GM19023 (cell line): ENCODE measurements around the gene ANKRD13D.
A peak's percentile ranks its signal among the peaks of the same experiment; 100 is the strongest.

ENCODE experiments used
- ATAC-seq: cut with Tn5 transposase; IDR thresholded peaks from one replicate; pipeline ENCODE4 v1.9.1; 2021; ENCODE audit warnings: mild to moderate bottlenecking, moderate library complexity; ENCODE audit not compliant: unreplicated experiment

Gene ANKRD13D

DNA sequence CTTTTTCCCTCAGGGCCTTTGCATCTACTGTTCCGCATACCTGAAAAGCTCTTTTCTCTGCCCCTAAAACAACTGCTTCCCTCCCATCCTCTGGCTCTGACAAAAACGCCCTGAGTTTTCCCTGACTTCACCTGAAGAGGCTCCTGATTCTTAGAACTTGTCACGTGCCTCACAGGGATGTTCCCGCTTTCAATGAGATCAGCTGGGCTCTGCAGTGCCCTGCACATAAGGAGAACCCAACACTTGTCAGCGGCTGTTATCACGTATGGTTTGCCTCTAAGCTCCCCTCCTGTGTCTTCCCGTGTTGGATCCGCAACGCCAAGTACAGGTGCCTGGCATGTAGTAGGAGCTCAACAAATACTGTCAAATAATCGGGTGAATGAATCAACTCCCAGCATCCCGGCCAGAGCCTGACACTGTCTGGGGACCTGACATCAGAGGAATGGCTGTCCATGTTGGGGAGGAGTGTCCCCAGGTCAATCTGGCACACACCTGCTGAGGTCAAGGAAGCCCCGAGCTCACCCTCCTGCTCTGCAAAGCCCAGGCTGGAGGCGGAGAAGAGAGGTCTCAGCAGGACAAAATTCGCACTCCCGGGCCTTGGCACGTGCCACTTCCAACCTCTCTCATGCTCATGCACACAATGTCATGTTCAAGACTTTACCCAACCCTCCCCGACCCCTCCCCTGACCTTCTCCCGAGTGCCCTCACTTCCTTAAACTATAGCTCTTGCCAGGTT is 27.0 kb upstream of the ANKRD13D start:
- no peak for ATAC-seq

DNA sequence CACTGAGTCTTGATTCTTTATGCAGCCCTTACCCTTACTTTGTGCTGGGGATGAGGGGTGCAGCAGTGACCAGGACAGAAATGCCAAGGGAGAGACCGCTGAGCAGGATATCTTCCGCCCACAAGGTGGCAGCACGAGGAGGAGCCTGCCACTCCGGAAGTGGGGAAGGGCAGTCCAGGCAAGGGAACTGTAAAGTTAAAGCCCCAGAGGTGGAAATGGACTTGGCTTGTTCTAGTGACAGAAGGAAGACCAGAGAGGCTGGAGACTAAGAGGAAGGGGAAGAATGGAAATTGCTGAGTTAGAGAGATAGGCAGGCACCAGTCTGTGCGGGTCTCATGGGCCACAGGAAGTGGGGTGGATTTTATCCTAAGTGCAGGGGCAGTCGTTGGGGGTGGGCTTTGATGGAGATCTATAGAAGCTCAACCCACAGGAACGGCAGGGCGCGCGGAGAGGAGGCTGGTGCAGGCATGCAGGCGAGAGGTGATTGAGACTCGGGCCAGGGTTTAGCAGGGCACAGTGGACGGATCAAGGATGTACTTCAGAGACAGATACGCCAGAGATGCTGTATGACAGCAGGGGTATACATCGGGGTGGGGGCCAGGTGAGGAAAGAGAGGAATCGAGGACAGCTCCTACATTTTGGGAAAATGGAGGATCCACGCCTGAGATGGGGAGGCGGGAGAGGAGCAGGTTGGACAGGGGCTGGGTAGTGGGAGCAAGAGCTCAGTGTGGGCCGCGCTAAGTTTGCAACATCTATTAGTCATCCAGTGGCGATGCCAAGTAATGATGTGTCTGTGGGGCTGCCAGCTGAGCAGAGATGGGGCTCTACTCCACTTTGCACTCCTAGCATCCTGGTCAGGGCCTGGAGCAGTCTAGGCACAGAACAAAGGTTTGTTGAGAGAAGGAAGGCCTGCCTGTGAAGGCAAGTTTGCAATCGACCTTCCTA is 26.1 kb upstream of the ANKRD13D start:
- no peak for ATAC-seq

DNA sequence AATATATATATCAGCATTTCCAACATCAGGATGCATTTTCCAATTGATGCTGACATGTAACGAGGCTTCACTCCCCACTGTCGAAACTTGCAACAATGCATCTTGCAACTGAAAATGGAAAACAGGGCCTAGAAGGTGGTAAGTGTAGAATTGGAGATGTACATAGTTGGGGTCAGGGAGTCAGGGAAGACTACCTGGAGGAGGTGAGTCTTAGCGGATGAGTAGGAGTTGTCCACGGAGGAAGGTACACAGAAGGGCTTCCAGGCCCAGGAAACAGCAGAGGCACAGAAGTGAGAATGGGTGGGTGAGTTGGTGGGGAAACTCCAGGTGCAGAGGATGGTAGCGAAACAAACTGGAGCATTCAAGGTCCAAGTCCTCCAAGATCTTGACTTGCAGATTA is 24.8 kb upstream of the ANKRD13D start:
- ATAC-seq, result no peak

DNA sequence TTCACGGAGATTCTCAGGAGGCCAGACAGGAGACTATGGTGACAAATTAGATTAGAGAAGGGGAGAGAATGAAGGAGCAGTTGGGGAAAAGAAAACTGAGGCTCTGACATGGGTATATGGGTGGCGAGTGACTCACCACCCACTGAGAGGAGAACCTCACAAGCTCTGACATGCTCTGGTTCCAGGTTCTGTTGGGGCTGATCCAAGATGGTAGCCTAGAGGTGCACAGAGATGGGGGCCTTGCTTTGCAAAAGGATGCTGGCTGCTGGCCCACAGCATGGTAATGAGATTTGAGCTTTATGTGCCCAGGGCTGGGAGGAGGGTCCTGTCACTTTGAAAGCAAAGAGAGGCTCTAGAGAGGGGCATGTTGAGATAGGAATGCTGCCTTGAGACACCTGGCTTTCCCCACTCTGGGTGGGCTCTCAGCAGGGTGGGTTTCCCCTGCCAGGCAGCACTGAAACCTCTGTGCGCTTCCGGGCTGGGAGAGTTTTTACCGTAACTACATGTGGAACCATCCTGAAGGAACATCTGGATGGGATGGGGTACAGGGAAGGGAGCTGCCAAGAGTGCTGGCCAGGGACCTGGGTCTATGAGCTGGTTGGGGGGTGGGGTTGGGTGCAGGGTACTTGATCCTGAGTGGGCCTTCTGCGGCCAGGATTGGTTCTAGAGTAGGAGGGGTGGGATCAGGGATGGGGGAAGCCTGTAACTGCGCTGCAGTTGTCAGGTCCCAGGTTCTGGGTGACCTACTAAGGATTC is 24.0 kb upstream of the ANKRD13D start:
- no peak for ATAC-seq

DNA sequence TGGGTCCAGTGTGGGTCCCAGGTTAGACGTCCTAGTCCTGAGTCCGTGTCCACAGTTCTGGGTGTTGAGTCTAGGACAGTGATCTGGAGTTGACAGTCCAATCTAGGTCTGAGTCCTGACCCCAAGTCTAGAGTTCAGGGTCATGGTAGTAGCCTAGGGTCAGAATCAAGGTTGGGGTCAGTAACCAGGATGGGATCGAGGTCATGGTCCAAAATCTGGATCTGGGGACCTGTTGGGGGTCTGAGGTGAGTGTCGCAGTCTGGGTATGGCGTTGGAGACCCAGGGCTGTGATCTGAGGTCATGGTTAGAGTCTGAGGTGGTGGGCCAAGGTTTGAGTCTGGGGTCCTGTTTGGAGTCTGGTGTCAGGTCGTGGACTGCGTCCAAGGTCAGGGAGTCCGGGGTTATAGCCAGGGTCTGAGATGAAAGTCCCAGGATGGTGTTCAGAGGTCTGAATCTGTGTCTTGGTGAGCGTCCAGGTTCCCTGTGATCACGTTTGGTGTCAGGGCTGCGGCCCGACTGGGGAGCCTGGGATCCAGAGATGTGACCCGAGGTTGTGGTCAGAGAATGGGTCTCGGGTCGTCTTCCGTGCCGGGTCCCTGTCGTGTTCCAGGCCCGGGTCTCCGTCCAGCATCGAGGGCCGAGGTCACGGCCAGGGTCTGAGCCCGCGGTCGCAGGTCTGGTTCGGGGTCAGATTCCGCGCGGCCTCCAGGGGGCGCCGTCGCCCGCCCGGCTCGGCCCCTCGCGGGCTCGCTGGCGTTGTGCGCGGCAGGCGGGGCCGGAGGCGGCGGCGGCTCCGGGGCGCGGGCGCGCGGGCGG is 23.3 kb upstream of the ANKRD13D start:
- no peak for ATAC-seq

DNA sequence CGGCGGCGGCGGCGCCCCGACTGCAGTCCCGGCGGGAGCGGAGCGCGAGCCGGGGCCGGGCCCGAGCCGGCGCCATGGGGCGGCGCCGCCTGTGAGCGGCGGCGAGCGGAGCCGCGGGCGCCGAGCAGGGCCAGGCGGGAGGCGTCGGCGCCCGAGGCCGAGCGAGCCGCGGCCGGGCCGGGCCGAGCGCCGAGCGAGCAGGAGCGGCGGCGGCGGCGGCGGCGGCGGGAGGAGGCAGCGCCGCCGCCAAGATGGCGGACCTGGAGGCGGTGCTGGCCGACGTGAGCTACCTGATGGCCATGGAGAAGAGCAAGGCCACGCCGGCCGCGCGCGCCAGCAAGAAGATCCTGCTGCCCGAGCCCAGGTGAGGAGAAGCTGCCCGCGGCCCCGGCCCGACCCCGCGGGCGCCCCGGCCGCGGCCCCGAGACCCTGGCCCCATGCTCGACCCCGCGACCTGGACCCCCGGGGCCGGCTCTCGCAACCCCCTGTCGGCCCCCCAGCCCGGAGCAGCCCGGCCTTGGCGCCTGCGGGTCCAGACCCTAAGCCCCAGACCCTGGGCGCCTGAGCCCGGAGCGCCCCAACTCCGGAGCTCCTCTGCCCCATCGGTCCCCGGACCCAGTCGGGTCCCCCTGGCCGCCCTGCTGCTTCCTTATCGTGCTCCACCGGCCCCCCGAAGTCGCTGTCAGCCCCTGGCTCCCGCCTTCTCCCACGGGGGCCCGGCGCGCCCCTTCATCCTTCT is 22.5 kb upstream of the ANKRD13D start, which contains the start of gene GRK2:
Gene GRK2, plus strand, starts transcription at position 25 of the 739 bp plus-strand sequence. Its CDS starts 227 bp downstream, at position 252.
- ATAC-seq, result no peak

DNA sequence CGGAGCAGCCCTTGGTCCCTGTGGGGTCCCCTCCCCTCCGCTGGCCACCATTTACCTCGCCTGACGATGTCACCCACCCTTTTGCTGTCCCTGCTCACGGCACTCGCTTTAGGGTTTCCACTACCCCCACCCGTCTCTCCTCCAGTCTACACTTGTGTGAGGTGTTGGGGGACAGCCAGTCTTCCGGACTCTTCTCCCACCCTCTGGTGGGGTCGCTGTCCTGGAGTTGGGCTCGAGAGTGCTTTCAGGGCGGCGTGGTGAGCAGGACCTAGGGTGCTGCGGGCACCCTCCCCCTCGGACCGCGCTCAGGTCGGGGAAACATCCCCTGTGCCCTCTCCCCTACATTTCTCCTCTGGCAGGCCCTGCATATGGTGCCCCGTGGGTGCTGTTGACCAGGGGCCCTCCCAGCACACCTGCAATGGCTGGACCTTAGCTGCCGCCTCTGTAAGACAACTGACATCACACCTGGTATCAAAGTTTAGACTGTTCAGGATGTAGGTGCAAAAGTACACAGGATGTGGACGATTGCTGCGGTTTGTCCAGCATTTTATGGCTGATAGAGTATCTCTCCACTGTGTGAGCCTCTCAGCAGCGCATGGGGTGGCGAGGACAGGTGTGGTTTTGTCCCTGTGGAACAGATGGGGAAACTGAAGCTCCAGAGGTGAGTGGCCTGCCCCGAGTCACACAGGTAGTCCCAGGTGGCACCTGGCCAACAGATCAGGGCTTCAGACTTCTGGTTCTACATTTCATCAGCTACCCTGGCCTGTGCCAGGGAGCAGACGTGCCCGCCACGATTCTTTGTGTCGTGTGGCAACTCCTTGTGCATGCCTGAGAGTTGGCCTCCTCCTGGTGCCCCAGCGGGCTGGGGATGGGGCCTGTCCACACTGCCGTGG is 21.7 kb upstream of the ANKRD13D start:
- ATAC-seq, result no peak

DNA sequence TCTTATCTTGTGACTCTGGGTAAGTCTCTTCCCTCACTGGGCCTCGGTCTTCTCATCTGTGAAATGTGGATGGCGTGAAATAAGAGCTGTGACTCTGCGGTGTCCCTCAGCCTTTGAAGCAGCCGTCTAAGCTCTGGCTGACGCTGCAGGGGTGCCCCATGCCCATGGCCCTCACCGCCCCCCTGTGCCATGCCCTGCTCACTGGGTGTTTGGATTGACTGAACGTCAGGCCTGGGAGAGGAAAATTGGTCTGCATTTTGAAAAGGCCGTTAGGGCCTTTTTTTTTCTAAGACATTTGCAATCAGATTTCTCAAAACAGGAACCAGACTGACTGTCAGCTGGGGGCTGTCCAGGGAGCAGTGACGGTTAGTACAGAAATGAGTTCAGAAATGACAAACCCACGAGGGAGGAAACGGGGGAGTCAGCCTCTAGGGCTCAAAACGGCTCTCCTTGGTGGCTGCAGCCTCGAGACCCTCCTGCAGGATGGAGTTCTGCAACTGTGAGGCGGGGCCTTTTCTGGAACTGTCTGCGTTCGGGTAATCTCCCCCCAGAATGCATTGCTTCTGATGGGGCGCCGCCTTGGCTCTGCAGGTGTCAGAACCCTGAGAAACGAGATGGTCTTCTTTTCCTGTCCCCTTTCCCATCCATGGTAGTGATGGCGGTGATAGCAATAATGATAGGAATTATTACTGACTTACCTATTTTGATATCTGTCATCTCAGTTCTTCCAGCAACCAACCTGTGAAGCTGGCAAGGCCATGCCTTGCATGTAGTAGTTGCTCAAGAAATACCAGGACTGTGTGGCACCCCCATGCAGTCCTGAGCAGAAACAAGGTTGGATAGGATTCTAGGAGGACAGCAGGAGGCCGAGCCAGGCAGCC is 20.8 kb upstream of the ANKRD13D start:
- peak; percentile 43 for ATAC-seq

DNA sequence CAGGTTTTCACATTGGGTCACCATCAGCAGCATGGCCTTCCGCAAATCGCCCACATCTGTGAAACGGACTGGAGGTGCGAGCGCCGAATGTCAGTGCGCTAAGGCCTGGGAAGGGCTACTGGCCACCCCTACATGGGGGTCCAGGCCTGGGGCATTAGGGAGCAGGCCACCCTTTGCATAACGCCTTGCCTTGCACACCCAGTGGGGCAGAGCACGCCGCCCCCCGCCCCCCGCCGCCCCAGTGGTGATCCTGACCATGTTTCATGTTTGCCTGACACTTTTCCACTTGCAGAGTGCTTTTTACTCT is 20.2 kb upstream of the ANKRD13D start:
- ATAC-seq, result no peak

DNA sequence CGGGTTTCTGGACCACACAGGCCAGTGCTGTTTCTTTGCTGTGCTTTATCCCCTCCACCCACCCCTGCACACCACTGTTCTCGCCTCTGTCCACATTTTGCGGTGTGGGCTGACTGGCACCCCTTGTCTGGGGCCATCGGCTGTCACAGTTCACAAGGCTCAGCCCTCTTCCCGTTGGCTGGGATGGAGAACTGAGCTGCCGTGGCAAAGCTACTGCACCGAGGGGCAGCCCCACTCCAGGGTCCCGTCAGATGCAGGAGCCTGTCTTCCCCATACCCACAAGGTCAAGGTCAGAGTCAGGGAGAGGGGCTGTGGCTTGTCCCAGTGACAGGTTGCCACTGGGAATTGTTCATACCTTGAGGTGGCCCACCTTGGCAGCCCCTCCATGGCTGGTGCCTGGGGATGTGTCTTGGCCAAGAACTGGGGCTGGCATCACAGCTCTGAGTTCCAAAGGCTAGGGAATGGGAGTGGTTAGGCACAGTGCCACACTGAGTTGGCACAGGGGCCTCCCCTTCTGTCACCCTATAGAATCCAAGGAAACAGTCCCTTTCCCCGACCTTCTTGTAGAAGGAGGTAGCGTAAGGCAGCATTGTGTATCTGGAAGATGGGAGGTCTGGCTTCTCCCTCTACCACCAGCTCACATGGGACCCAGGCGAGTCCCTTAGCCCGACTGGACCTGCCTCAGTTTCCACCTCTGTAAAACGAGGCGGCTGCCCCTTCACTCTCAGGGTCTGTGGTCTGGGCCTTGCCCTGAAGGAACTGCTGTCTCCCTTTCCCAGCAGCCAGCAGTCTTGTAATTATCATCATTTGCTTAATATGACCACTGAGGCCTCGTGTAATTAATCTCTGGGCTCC is 19.5 kb upstream of the ANKRD13D start:
- ATAC-seq, result no peak

DNA sequence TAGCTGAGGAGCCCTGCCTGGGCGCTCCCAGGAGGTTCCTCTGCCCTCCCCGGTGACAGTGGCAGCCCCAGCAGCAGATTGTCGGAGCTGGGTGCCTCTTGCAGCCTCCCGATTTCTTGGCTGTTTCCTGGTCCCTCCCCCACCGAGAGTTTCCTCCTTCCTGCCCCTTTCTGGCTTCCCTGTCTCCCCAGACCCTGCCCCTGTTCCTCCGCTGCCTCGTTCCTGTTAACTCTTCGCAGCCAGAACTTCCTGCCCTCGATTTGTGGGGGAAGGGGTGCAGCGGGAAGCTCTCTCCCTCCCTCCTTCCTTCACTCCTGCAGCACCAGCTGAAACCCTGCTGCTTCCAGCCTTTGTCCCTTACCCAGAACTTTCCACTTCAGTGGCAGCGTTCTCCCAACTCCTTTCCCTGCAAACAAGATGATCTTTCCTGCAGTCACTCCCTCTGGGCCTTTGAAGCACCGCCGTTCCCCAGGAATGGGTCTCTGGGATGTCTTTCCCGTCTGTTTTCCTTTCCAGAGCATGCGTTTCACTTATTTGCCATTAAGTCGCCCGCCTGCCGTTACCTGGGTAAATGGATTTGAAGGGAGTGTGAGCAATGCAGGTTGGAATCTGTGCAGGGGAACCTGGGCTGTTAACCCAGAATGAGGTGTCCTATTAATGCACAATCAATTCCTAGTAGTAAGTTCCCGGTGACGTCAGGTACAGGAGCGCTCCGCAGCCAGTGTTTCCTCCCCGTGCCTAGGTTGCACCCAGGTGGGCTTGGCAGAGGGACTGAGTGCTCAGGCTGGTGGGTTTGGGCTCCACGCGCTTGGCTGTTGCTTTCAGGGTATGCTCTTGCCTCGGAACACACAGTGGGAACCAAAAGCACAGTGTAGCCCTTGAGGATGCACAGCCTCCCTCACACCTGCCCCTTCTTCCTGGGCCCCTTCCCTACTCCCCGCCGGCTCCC is 18.6 kb upstream of the ANKRD13D start:
- no peak for ATAC-seq

DNA sequence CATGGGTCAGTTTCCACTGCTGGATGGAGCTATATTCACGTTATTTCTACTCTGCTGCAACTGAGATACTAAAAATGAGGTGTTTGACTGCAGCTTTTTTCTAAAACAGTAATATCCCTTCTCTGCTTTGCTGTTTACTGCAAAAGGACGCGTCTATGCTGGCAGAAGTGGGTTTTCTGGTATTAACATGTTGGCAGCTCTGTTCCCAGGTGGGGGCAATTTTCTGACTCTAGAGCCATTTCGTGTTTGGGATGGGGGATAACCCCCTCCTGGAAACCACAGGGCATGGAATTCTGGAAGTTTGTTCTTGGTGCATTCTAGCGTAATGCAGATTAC is 17.9 kb upstream of the ANKRD13D start:
- no peak for ATAC-seq

DNA sequence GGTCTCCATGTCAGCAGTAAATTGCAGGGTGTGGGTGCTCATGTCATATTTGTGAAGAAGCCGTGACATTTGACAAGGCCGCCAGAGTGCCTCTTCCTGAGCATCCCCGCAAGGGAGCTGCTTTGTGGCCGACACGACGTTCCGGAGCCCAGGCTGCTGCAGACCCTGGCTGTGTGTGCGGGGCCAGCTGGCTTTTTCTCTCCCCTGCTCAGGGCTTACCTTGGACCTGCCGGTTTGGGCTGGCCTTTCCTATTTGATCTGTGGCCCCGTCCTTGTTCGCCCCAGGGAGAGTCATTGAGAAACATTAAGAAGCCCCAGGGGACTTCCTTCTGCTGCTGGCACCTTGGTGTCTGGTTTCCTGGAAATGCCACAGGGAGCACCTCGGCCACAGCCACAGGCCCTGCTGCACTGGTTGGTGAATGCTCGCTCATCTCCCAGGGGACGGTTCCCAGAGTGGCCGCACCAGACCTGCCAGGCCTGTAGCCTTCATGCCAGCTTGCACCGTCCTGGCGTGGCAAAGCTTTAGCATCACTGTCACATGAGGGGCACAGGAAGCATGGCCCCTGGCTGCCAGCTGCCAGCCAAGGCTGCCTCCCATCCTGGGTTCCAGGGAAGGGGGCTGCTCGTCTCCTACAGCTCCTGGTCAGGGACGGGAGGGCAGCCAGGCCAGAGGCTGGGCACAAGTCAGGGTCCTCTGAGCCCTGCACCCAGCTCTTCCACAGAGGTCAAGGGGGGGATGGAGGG is 17.4 kb upstream of the ANKRD13D start:
- no peak for ATAC-seq

DNA sequence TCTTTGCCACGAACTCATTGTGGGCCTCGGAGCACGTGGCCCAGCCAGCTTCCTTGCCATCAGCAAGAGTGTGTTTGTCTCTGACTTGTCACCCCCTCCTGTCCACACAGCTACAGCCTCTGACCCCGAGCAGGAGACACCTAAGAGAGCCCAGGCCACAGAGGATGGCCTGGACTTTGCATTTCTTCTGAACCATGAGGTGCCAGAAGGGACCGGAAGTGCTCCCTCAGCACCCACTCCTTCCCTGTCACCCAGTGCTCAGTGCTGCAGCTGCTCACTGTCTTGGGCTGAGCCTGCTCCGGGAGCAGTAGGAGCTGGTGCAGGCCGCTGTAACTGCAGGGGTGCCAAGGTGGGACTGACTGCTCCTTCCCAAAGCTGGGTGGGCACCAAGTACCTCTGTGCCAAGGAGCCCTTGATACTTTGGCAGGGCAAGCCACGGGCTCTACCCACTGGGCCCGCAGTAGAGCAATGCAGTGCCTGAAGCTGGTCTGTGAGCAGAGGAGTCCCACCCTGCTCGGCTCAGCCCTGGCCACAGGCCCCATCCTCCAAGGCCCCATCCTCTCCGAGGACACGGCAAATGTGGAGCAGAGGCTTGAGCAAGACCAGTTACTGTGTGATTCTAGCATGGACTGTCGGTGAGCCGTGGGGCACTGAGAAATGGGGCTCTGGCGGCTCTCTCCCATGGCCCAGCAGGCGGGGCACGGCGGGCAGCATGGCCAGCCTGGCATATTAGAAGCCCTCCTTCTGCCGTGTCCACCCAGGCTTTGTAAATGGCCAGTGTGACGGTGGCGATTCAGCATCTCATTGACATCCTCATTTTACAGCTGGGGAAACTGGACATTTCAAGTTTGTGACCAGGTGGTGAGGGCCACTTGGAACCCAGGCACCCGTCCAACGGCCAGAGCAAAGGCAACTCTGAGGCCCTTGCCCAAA is 16.5 kb upstream of the ANKRD13D start:
- ATAC-seq, result no peak
